Endodermal cell (in vitro differentiated cells): ENCODE measurements around the gene IFT80. TPM values are rescaled to one million over a fixed set of nuclear protein-coding genes. Genes with fewer than 3 reads are reported as not detected.

Experiments
- DNase-seq: peaks from one replicate; pipeline ENCODE4 v3.0.0-alpha.2; 2017
- H3K27ac ChIP-seq: 2 replicates; pipeline ENCODE4 v1.5.1; 2013; ENCODE audit warnings: mild to moderate bottlenecking, low read depth, low read length, moderate library complexity
- H3K27me3 ChIP-seq: 2 replicates; pipeline ENCODE4 v1.6.1; 2013; ENCODE audit warnings: mild to moderate bottlenecking, low read length, moderate library complexity; ENCODE audit not compliant: insufficient read depth, control insufficient read depth, poor library complexity, severe bottlenecking
- H3K36me3 ChIP-seq: 2 replicates; pipeline ENCODE4 v1.7.0; 2013; ENCODE audit warnings: mild to moderate bottlenecking, low read length, moderate library complexity; ENCODE audit not compliant: control insufficient read depth, insufficient read depth
- H3K4me1 ChIP-seq: one replicate; pipeline ENCODE4 v1.7.0; 2013; ENCODE audit warnings: low read length; ENCODE audit not compliant: control insufficient read depth, insufficient read depth
- H3K4me3 ChIP-seq: 2 replicates; pipeline ENCODE4 v1.5.1; 2013; ENCODE audit warnings: mild to moderate bottlenecking, low read length, moderate library complexity
- H3K9ac ChIP-seq: 2 replicates; pipeline ENCODE4 v1.6.1; 2013; ENCODE audit warnings: mild to moderate bottlenecking, low read length, moderate library complexity; ENCODE audit not compliant: poor library complexity, severe bottlenecking; ENCODE audit errors: extremely low read depth
- H3K9me3 ChIP-seq: 2 replicates; pipeline ENCODE4 v1.6.1; 2013; ENCODE audit warnings: mild to moderate bottlenecking, low read length, moderate library complexity; ENCODE audit not compliant: control insufficient read depth
- H3K27ac Mint-ChIP-seq: 2 replicates; pipeline ENCODE4 v1.8.0; 2020; ENCODE audit warnings: mixed read lengths
- H3K27me3 Mint-ChIP-seq: 2 replicates; pipeline ENCODE4 v1.8.0; 2021; ENCODE audit warnings: mild to moderate bottlenecking, mixed read lengths; ENCODE audit not compliant: insufficient read depth
- H3K36me3 Mint-ChIP-seq: 2 replicates; pipeline ENCODE4 v1.8.0; 2020; ENCODE audit warnings: low read depth, mixed read lengths
- H3K4me1 Mint-ChIP-seq: 2 replicates; pipeline ENCODE4 v1.8.0; 2020; ENCODE audit warnings: mixed read lengths
- H3K4me3 Mint-ChIP-seq: 2 replicates; pipeline ENCODE4 v1.8.0; 2020; ENCODE audit warnings: mild to moderate bottlenecking, moderate library complexity, mixed read lengths
- H3K9me3 Mint-ChIP-seq: 2 replicates; pipeline ENCODE4 v1.8.0; 2020; ENCODE audit warnings: mild to moderate bottlenecking, mixed read lengths
- WGBS, 2 experiments: methylation state at CpG; one replicate each; pipeline versions ENCODE4 v1.1.5 to v1.1.7; 2013; ENCODE audit warnings: missing lambda C conversion rate in 2 of 2, mixed read lengths in 1 of 2; ENCODE audit not compliant: insufficient coverage in 1 of 2, insufficient read length in 1 of 2; 5-methylcytosine and 5-hydroxymethylcytosine counted together
- total RNA-seq, 2 donors: library from RNA; stranded (reverse); fragmentation: NEBNext Ultra II Directional in 1 of 2; extraction: Animal tissue kit (Norgen Biotek cat#: 25700) in 1 of 2; gene quantifications; 2 replicates in 1 of 2; 3 replicates in 1 of 2; pipeline ENCODE4 v1.2.1, GENCODE V29; 2021
- TF ChIP-seq, protein P1 (sequence below): fragments of 200-600 bp; sonication (generic); conservative IDR thresholded peaks from 2 replicates; pipeline ENCODE4 v1.5.0; 2021; ENCODE audit warnings: antibody characterized with exemption, mild to moderate bottlenecking

Gene IFT80
- total RNA-seq, 2 donors from 2014 or later, result 35.0 to 40.6 TPM

DNA sequence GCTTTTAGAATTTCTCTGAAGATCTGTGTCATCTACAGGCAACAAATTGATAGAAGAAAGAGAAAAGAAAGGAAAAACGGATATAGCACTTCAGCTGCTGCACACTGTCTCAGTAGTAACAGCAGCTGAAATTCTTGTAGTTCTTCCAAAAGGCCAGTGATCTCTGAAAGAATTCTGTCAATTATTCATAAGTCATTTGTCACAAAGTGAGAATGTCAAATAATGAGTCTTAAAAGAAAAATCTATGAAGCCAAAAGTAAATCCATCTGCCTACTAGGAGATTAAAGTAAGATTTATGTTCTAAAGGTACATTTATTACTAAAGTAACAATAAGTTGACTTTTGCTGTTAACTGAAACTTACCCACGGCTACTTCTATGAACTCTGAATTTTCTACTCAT is 24.6 kb downstream of the IFT80 start:
- Mint-ChIP-seq H3K4me1 (peaks cover 4% of the 10 kb centered on the region), H3K4me3 (no peak overlapping the region), H3K27me3 (no peaks in the 10 kb centered on the region), H3K27ac (no peak overlapping the region), H3K9me3 (peaks cover 7% of the 10 kb centered on the region), H3K36me3 (peaks cover 29% of the 10 kb centered on the region)
- no peak for DNase-seq
- Histone ChIP-seq H3K4me1 (no peaks in the 10 kb centered on the region), H3K27ac (no peak overlapping the region), H3K36me3 (peaks cover 39% of the 10 kb centered on the region), H3K4me3 (no peak overlapping the region), H3K9ac (no peak overlapping the region), H3K9me3 (peaks cover 7% of the 10 kb centered on the region), H3K27me3 (no peaks in the 10 kb centered on the region)
- WGBS, 2 experiments, result 87 to 100% methylated on average over 1 to 2 of the region's 2 CpGs
- TF ChIP-seq, protein P1, sequence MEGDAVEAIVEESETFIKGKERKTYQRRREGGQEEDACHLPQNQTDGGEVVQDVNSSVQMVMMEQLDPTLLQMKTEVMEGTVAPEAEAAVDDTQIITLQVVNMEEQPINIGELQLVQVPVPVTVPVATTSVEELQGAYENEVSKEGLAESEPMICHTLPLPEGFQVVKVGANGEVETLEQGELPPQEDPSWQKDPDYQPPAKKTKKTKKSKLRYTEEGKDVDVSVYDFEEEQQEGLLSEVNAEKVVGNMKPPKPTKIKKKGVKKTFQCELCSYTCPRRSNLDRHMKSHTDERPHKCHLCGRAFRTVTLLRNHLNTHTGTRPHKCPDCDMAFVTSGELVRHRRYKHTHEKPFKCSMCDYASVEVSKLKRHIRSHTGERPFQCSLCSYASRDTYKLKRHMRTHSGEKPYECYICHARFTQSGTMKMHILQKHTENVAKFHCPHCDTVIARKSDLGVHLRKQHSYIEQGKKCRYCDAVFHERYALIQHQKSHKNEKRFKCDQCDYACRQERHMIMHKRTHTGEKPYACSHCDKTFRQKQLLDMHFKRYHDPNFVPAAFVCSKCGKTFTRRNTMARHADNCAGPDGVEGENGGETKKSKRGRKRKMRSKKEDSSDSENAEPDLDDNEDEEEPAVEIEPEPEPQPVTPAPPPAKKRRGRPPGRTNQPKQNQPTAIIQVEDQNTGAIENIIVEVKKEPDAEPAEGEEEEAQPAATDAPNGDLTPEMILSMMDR, result no peak

DNA sequence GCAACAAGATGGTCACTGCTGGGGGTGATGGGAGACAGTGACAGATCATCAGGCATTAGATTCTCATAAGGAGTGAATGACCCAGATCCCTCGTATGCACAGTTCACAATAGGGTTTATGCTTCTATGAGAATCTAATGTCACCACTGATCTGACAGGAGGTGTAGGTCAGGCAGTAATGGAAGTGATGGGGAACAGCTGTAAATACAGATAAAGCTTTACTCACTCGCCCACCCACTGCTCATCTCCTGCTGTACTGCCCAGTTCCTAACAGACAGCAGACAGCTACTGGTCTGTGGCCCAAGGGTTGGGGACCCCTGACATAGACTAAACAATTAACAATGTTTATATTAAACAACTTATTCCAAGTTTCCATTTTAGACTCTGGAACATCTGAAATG is 25.4 kb downstream of the IFT80 start:
- no peak overlapping the region for H3K9ac ChIP-seq

DNA sequence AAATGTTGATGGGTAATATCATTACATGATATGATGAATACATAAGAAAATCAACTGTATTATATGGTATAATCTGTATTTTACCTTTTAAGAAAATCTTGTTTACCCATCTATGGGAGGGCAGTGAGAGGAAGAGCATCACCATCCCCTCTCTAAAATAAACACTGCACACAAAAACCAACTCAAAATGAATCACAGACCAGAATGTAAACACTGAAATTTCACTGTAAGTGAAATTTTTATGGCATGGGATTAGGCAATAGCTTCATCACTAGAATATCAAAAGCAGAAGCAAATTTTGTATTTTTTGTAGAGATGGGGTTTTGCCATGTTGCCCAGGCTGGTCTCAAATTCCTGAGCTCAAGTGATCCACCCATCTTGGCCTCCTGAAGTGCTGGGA is 26.2 kb downstream of the IFT80 start:
- Histone ChIP-seq H3K9me3 (peaks cover 7% of the 10 kb centered on the region), H3K9ac (no peak overlapping the region), H3K36me3 (peaks cover 39% of the 10 kb centered on the region), H3K4me3 (no peak overlapping the region), H3K4me1 (no peaks in the 10 kb centered on the region), H3K27ac (no peak overlapping the region), H3K27me3 (no peaks in the 10 kb centered on the region)
- Mint-ChIP-seq H3K4me1 (peaks cover 4% of the 10 kb centered on the region), H3K27me3 (no peaks in the 10 kb centered on the region), H3K9me3 (peaks cover 7% of the 10 kb centered on the region), H3K36me3 (peaks cover 29% of the 10 kb centered on the region), H3K27ac (no peak overlapping the region), H3K4me3 (no peak overlapping the region)
- DNase-seq, result no peak
- TF ChIP-seq, protein P1, result no peak

More for the DNA sequence above, 25.4 kb downstream of the IFT80 start:
- TF ChIP-seq, protein P1, result no peak
- H3K27me3 ChIP-seq, result no peaks in the 10 kb centered on the region
- DNase-seq, result no peak
- no peak overlapping the region for H3K4me3 ChIP-seq
- peaks cover 29% of the 10 kb centered on the region for H3K36me3 Mint-ChIP-seq
- H3K9me3 ChIP-seq, result peaks cover 7% of the 10 kb centered on the region
- no peak overlapping the region for H3K27ac ChIP-seq
- peaks cover 7% of the 10 kb centered on the region for H3K9me3 Mint-ChIP-seq
- H3K4me3 Mint-ChIP-seq, result no peak overlapping the region
- H3K27me3 Mint-ChIP-seq, result no peaks in the 10 kb centered on the region
- H3K27ac Mint-ChIP-seq, result no peak overlapping the region
- peaks cover 39% of the 10 kb centered on the region for H3K36me3 ChIP-seq
- peaks cover 4% of the 10 kb centered on the region for H3K4me1 Mint-ChIP-seq
- WGBS, 2 experiments, result 96 to 100% methylated on average over 1 to 2 of the region's 2 CpGs
- no peaks in the 10 kb centered on the region for H3K4me1 ChIP-seq
